ENCODE measurements around the gene FAM89A. TPM values are rescaled to one million over a fixed set of nuclear protein-coding genes. Genes with fewer than 3 reads are reported as not detected.

FAM89A gene
- total and polyA plus RNA-seq, 9 of the 15 experiments (the other 6 are each of a cell fraction or from before 2014, with no cell fraction given), result 8.7 to 66.2 (median 43.3) TPM

- TF ChIP-seq ZNF395 (CRISPR knock-in tag; IDR thresholded peaks at IDR 0.05), result peak; percentile 75
- TF ChIP-seq, protein P1, sequence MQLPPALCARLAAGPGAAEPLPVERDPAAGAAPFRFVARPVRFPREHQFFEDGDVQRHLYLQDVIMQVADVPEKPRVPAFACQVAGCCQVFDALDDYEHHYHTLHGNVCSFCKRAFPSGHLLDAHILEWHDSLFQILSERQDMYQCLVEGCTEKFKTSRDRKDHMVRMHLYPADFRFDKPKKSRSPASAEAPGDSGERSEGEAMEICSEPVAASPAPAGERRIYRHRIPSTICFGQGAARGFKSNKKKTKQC (CRISPR knock-in tag; IDR thresholded peaks at IDR 0.05), result peak; percentile 62; the same call in 1 of the 2 replicates
- peak; percentile 93 for TF ChIP-seq GATA2 (CRISPR knock-in tag; IDR thresholded peaks at IDR 0.05)
- TF ChIP-seq HLTF (IDR thresholded peaks at IDR 0.05), result 0 out of 2 replicates have a peak, but pooled peaks have one; percentile 78
- no peak for TF ChIP-seq ZNF780A (CRISPR knock-in tag; IDR thresholded peaks at IDR 0.05)
- TF ChIP-seq ZFP91 (CRISPR knock-in tag; IDR thresholded peaks at IDR 0.05), result peak; percentile 62; the same call in 1 of the 2 replicates
- TF ChIP-seq SREBF2 (CRISPR knock-in tag; IDR thresholded peaks at IDR 0.05), result peak; percentile 72; the same call in 1 of the 2 replicates
- TF ChIP-seq NFIX (CRISPR knock-in tag; IDR thresholded peaks at IDR 0.05; ENCODE audit: low read depth), result no peak
- peak; percentile 78 for TF ChIP-seq TBP (optimal IDR thresholded peaks at IDR 0.05; ENCODE audit: low read depth, low read length)
- TF ChIP-seq BCL6 (CRISPR knock-in tag; IDR thresholded peaks at IDR 0.05), result no peak
- peak; percentile 69 for TF ChIP-seq DPF2 (IDR thresholded peaks at IDR 0.05)
- TF ChIP-seq SETDB1 (IDR thresholded peaks at IDR 0.05; ENCODE audit: low read length), result peak; percentile 23
- TF ChIP-seq DACH1 (IDR thresholded peaks at IDR 0.05; ENCODE audit: partially characterized antibody), result no peak
- TF ChIP-seq BHLHE40 (IDR thresholded peaks at IDR 0.05; ENCODE audit: low read length), result peak; percentile 79
- no peak for TF ChIP-seq ZZZ3 (IDR thresholded peaks at IDR 0.05)
- TF ChIP-seq TSHZ1 (CRISPR knock-in tag; IDR thresholded peaks at IDR 0.05), result no peak
- no peak for TF ChIP-seq DEAF1 (CRISPR knock-in tag; IDR thresholded peaks at IDR 0.05)
- TF ChIP-seq KLF1 (tag; IDR thresholded peaks at IDR 0.05), result no peak
Observed at GRCh38 chr1:230978491-230979388, 61.3 kb downstream of the FAM89A start, which contains the start of the genes ARV1 and TTC13 (continued).

Data from K562 (cell line).